ENCODE measurements around the gene IFT43.

- no peak for TF ChIP-seq POLR2A (IDR thresholded peaks at IDR 0.05)
- TF ChIP-seq CTCF (IDR thresholded peaks at IDR 0.05) = no peak
These were observed 98.5 kb downstream of the IFT43 start for GRCh38 chr14:76083796-76084765.

All from transverse colon (tissue), 3 donors.